ENCODE data around the gene P2RY8.
"Not testable (repeated sequence)": the region's sequence is repeated elsewhere in the genome, so short reads cannot be mapped to it uniquely, and the experiment has no call there.

Gene P2RY8

GRCh38 chrX:1442016-1442665, 94.8 kb downstream of the P2RY8 start:
- no peak for DNase-seq

- no peak for DNase-seq
Observed at GRCh38 chrX:1440506-1440905, 96.5 kb downstream of the P2RY8 start.

- no peak for DNase-seq
Observed at GRCh38 chrX:1435241-1435895, 101.6 kb downstream of the P2RY8 start.

- DNase-seq, result no peak
Observed at GRCh38 chrX:1434871-1435240, 102.1 kb downstream of the P2RY8 start.

GRCh38 chrX:1433646-1434357, 103.2 kb downstream of the P2RY8 start:
- DNase-seq, result no peak

- DNase-seq, result no peak
Observed at GRCh38 chrX:1430451-1430850, 106.5 kb downstream of the P2RY8 start.

- DNase-seq, result no peak
Observed at GRCh38 chrX:1427756-1428155, 109.2 kb downstream of the P2RY8 start.

- DNase-seq, result not testable (repeated sequence)
Observed at GRCh38 chrX:1426321-1426720, 110.7 kb downstream of the P2RY8 start.

GRCh38 chrX:1425381-1425780, 111.6 kb downstream of the P2RY8 start:
- DNase-seq, result no peak

GRCh38 chrX:1424147-1424851, 112.7 kb downstream of the P2RY8 start:
- DNase-seq, result no peak

- no peak for DNase-seq
Observed at GRCh38 chrX:1423215-1423614, 113.8 kb downstream of the P2RY8 start.

- DNase-seq, result no peak
Observed at GRCh38 chrX:1422135-1422465, 114.9 kb downstream of the P2RY8 start.

- no peak for DNase-seq
Observed at GRCh38 chrX:1421433-1422134, 115.4 kb downstream of the P2RY8 start.

GRCh38 chrX:1420371-1420770, 116.6 kb downstream of the P2RY8 start:
- no peak for DNase-seq

GRCh38 chrX:1419545-1420355, 117.2 kb downstream of the P2RY8 start:
- DNase-seq, result no peak

GRCh38 chrX:1418901-1419544, 118.0 kb downstream of the P2RY8 start:
- DNase-seq, result no peak

GRCh38 chrX:1417921-1418771, 118.8 kb downstream of the P2RY8 start:
- no peak for DNase-seq

GRCh38 chrX:1416965-1417760, 119.8 kb downstream of the P2RY8 start:
- no peak for DNase-seq

GRCh38 chrX:1416327-1416784, 120.6 kb downstream of the P2RY8 start:
- no peak for DNase-seq
